HepG2 (cell line): ENCODE data around the gene PLSCR3. TPM values are rescaled to one million over a fixed set of nuclear protein-coding genes. Genes with fewer than 3 reads are reported as not detected.
A peak's percentile ranks its signal among the peaks of the same experiment; 100 is the strongest.

ENCODE experiments used
- ATAC-seq: fragments of 200-7000 bp; cut with Tn5 transposase; 3 replicates; pipeline ENCODE4 v1.9.1; 2020; ENCODE audit warnings: mild to moderate bottlenecking, moderate library complexity
- BruUV-seq: library from RNA; stranded (reverse); fragments of 400-500 nt; replicated peaks from 2 replicates; lab custom pipeline; 2021; lab: Mats Ljungman, UMichigan
- CTCF ChIA-PET: fragments of 300-600 bp; formaldehyde crosslinking; extraction: SDS; loops from one replicate; lab custom pipeline; 2021; ENCODE audit warnings: low total read pairs, inconsistent platforms, low intra/inter-chr PET ratio; lab: Yijun Ruan, JAX
- POLR2A ChIA-PET: fragments of 350-600 bp; sonication (Branson Sonifier 250); formaldehyde crosslinking; loops from one replicate; lab custom pipeline; 2020; ENCODE audit warnings: antibody characterized with exemption, inconsistent platforms; lab: Yijun Ruan, JAX
- DNase-seq: peaks from one replicate; pipeline ENCODE4 v3.0.0-alpha.2; 2015; ENCODE audit warnings: low spot score
- FAIRE-seq: peaks from 3 replicates; lab custom pipeline; 2011; peaks lifted over from hg19 to GRCh38; lab: Jason Lieb, UNC
- H2AFZ ChIP-seq: one replicate; pipeline ENCODE4 v1.6.1; 2011; ENCODE audit warnings: low read length, inconsistent platforms
- H3K27ac ChIP-seq: fragments of 300-600 bp; 3 replicates; pipeline ENCODE4 v1.8.0; 2011; ENCODE audit warnings: mixed run types, mild to moderate bottlenecking, mixed read lengths, low read length, inconsistent platforms; ENCODE audit not compliant: insufficient read depth; ENCODE audit errors: extremely low read length
- H3K27me3 ChIP-seq, 2 experiments: fragments of 200-600 bp in 1 of 2; 2 replicates in 1 of 2; 3 replicates in 1 of 2; pipeline versions ENCODE4 v1.6.0 to v1.8.0; 2011; ENCODE audit warnings: low read length in 2 of 2, mild to moderate bottlenecking in 2 of 2, moderate library complexity in 2 of 2, inconsistent platforms in 1 of 2; ENCODE audit not compliant: insufficient read depth in 2 of 2, control insufficient read depth in 1 of 2
- H3K36me3 ChIP-seq, 2 experiments: fragments of 200-600 bp in 1 of 2; replicated peaks in 1 of 2; 2 replicates in 1 of 2; 3 replicates in 1 of 2; pipeline versions ENCODE4 v1.5.1 to v1.8.0; 2011; ENCODE audit warnings: low read length in 2 of 2, inconsistent platforms in 1 of 2; ENCODE audit not compliant: insufficient read depth in 2 of 2, control insufficient read depth in 1 of 2
- H3K4me1 ChIP-seq: 2 replicates; pipeline ENCODE4 v1.5.1; 2012; ENCODE audit warnings: low read length, inconsistent platforms; ENCODE audit not compliant: insufficient read depth
- H3K4me2 ChIP-seq: 2 replicates; pipeline ENCODE4 v1.6.0; 2011; ENCODE audit warnings: low read depth, low read length, inconsistent platforms
- H3K4me3 ChIP-seq, 3 experiments: fragments of 200-600 bp in 1 of 3; sonication (generic), shearing (Covaris generic) in 1 of 3; replicated peaks in 1 of 3; 2 replicates each; pipeline ENCODE4 v1.5.1; 2011 to 2016; ENCODE audit warnings: low read length in 3 of 3, inconsistent platforms in 2 of 3, low read depth in 2 of 3, mild to moderate bottlenecking in 2 of 3, control low read depth in 1 of 3, mixed read lengths in 1 of 3; ENCODE audit not compliant: insufficient read depth in 1 of 3
- H3K79me2 ChIP-seq: one replicate; pipeline ENCODE4 v1.6.1; 2011; ENCODE audit warnings: low read length, inconsistent platforms; ENCODE audit not compliant: insufficient read depth
- H3K9ac ChIP-seq: 2 replicates; pipeline ENCODE4 v1.6.0; 2011; ENCODE audit warnings: mild to moderate bottlenecking, low read depth, low read length, inconsistent platforms; ENCODE audit not compliant: insufficient read depth
- H3K9me3 ChIP-seq: 2 replicates; pipeline ENCODE4 v1.5.1; 2012; ENCODE audit warnings: mild to moderate bottlenecking, low read length
- H4K20me1 ChIP-seq: 2 replicates; pipeline ENCODE4 v1.6.0; 2011; ENCODE audit warnings: inconsistent platforms, mild to moderate bottlenecking, low read length, moderate library complexity; ENCODE audit not compliant: insufficient read depth
- ARNT ChIP-seq: fragments of 450-650 bp; IDR thresholded peaks from 2 replicates; pipeline ENCODE4 v1.6.1; 2017
- GATAD1 ChIP-seq: IDR thresholded peaks from 2 replicates; pipeline ENCODE4 v1.6.1; 2016; ENCODE audit warnings: missing genetic modification reagents, missing compliant biosample characterization
- MAZ ChIP-seq, 2 experiments: sonication (generic) in 1 of 2; formaldehyde crosslinking in 1 of 2; IDR thresholded peaks; 2 replicates each; pipeline versions ENCODE4 v1.5.0 to v1.6.1; 2012 to 2020; ENCODE audit warnings: low read depth in 2 of 2, mild to moderate bottlenecking in 2 of 2, borderline replicate concordance in 1 of 2, improper control_type of control experiment in 1 of 2, low read length in 1 of 2, missing genetic modification reagents in 1 of 2, moderate library complexity in 1 of 2
- MED1 ChIP-seq: sonication (generic); formaldehyde crosslinking; IDR thresholded peaks from 2 replicates; pipeline ENCODE4 v1.4.0; 2020; ENCODE audit warnings: missing genetic modification reagents
- TRAFD1 ChIP-seq: sonication (generic); formaldehyde crosslinking; IDR thresholded peaks from 2 replicates; pipeline ENCODE4 v1.5.1; 2020; ENCODE audit warnings: missing genetic modification reagents, mild to moderate bottlenecking, borderline replicate concordance
- YY1 ChIP-seq: IDR thresholded peaks from 2 replicates; pipeline ENCODE4 v1.6.1; 2011; ENCODE audit warnings: low read length, low read depth, moderate library complexity, mild to moderate bottlenecking; ENCODE audit not compliant: insufficient read depth, insufficient replicate concordance
- ZBTB40 ChIP-seq, 2 experiments: fragments of 450-650 bp in 1 of 2; sonication (generic) in 1 of 2; formaldehyde crosslinking in 1 of 2; IDR thresholded peaks; 2 replicates each; pipeline versions ENCODE4 v1.6.1 to v1.8.0; 2016 to 2022; ENCODE audit warnings: antibody characterized with exemption in 1 of 2, mild to moderate bottlenecking in 1 of 2, missing genetic modification reagents in 1 of 2
- WGBS: methylation state at CpG from one replicate; pipeline ENCODE4 v1.1.6; 2017; ENCODE audit warnings: low lambda C conversion rate; 5-methylcytosine and 5-hydroxymethylcytosine counted together
- in situ Hi-C: cut with HindIII; loops from 2 replicates; pipeline ENCODE4 v1.10.0; 2017; ENCODE audit warnings: low pct_unique_long_range_greater_than_20kb; ENCODE audit not compliant: extremely low pct_ligation_motif_present
- intact Hi-C: fragments of 100-400 bp; cut with micrococcal nuclease; formaldehyde crosslinking; loops from one replicate; pipeline ENCODE4 v1.10.0; 2022; ENCODE audit not compliant: unreplicated experiment
- polyA plus RNA-seq, 8 experiments: library from polyadenylated mRNA; depleted of rRNA in 3 of 8; stranded (reverse) in 7 of 8; unstranded in 1 of 8; fragments of >200 nt; fragmentation: Illumina TruSeq in 4 of 8; extraction: Trizol in 4 of 8; gene quantifications; 2 replicates each; pipeline versions ENCODE4 v1.2.1 to v1.2.3, GENCODE V29; 2011 to 2016; ENCODE audit warnings: low read depth in 4 of 8, missing spikeins in 1 of 8, mixed read lengths in 1 of 8; ENCODE audit not compliant: insufficient read depth in 1 of 8
- total RNA-seq, 5 experiments: library from RNA; depleted of rRNA; stranded (reverse); fragments of >200 nt; fragmentation: Illumina TruSeq; extraction: Trizol; gene quantifications; 2 replicates each; pipeline ENCODE4 v1.2.3, GENCODE V29; 2016; ENCODE audit warnings: low read depth in 1 of 5
- TF ChIP-seq, protein P1 (sequence below): sonication (generic); formaldehyde crosslinking; IDR thresholded peaks from 2 replicates; pipeline ENCODE4 v1.8.0; 2022; ENCODE audit warnings: mild to moderate bottlenecking, missing genetic modification reagents, borderline replicate concordance

PLSCR3 gene
- total and polyA plus RNA-seq, 2 of the 13 experiments (the other 11 are each of a cell fraction or from before 2014, with no cell fraction given): 5.6 to 6.2 TPM

DNA sequence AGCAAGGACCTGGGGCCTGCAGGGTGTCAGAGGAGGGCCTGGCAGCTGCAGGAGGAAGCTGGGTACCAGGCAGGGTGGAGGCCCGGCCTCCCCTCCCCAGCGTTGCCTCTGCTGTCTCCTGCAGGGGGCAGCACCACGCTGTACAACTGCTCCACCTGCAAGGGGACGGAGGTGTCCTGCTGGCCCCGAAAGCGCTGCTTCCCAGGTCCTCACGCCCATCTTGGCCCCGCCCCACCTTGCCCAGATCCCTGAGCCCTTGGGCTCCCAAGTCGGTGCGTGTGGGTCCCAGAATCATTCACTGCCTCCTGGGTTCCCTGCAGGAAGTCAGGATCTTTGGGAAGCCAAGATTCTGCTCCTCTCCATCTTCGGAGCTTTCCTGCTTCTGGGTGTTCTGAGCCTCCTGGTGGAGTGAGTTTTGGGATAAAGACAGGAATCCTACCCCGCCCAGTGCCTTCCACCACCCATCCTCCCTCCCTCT is 38.2 kb downstream of the PLSCR3 start:
- no peak overlapping the region for H2AFZ ChIP-seq
- ATAC-seq (peak; percentile 51), DNase-seq (no peak), FAIRE-seq (peak; percentile 71)
- H4K20me1 ChIP-seq: no peaks in the 10 kb centered on the region
- no TSS peak for BruUV-seq
- H3K36me3 ChIP-seq: no peaks in the 10 kb centered on the region
- intact Hi-C loops: loop anchor here (5.0 to 10.0 kb wide), 4 partner anchors 46 to 209 kb away; partner anchors contain the start of genes POLR2A, SENP3, SLC35G6 and TMEM256
- ChIA-PET CTCF (interaction anchor here (0.7 to 2.0 kb wide), 4 partner anchors 44 to 204 kb away, joined by 3 to 11 read pairs (median 4); partner anchors contain the start of gene CHRNB1), POLR2A (interaction anchor here (0.9 to 7.0 kb wide), 7 partner anchors 27 to 228 kb away, joined by 3 to 44 read pairs (median 4); partner anchors contain the start of genes CHRNB1, MPDU1, NEURL4 and POLR2A)
- peaks cover 0 to 11% of the 10 kb centered on the region in 2 experiments; a peak in 2 of 5 replicates for H3K27me3 ChIP-seq
- no peak overlapping the region; the same call in 1 of the 2 replicates for H3K4me2 ChIP-seq
- 13% methylated on average over 7 of the region's 12 CpGs for WGBS
- H3K79me2 ChIP-seq: no peaks in the 10 kb centered on the region
- no peak overlapping the region for H3K9ac ChIP-seq
- no peak overlapping the region for H3K4me3 ChIP-seq
- H3K27ac ChIP-seq: no peak overlapping the region
- H3K9me3 ChIP-seq: no peaks in the 10 kb centered on the region
- in situ Hi-C loops: loop anchor here (5.0 kb wide), 1 partner anchor 81 kb away; the partner anchor contains the start of genes FGF11 and TMEM102
- H3K4me1 ChIP-seq: peaks cover 26% of the 10 kb centered on the region
- no peak for TF ChIP-seq ZBTB40 (IDR thresholded peaks at IDR 0.05)
- 0 out of 2 replicates have a peak, but pooled peaks have one; percentile 36 for TF ChIP-seq ZBTB40 (CRISPR knock-in tag; IDR thresholded peaks at IDR 0.05)
- TF ChIP-seq GATAD1: 0 out of 2 replicates have a peak, but pooled peaks have one; percentile 46
- no peak for TF ChIP-seq ARNT
- TF ChIP-seq YY1: peak; percentile 60
- no peak for TF ChIP-seq TRAFD1
- TF ChIP-seq MED1 (CRISPR knock-in tag): peak; percentile 42; the same call in 1 of the 2 replicates
- peak; percentile 49; the same call in 1 of the 2 replicates for TF ChIP-seq MAZ (IDR thresholded peaks at IDR 0.05; ENCODE audit: borderline replicate concordance, low read depth, low read length)
- peak; percentile 79 for TF ChIP-seq MAZ (CRISPR knock-in tag; IDR thresholded peaks at IDR 0.05; ENCODE audit: low read depth)
- TF ChIP-seq, protein P1, sequence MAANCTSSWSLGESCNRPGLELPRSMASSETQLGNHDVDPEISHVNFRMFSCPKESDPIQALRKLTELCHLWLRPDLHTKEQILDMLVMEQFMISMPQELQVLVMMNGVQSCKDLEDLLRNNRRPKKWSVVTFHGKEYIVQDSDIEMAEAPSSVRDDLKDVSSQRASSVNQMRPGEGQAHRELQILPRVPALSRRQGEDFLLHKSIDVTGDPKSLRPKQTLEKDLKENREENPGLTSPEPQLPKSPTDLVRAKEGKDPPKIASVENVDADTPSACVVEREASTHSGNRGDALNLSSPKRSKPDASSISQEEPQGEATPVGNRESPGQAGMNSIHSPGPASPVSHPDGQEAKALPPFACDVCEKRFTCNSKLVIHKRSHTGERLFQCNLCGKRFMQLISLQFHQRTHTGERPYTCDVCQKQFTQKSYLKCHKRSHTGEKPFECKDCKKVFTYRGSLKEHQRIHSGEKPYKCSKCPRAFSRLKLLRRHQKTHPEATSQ (CRISPR knock-in tag): no peak
